Cardiac fibroblast (primary cell): ENCODE data around the gene ATRNL1.

ENCODE experiments used
- DNase-seq, 2 donors: peaks; one replicate each; pipeline versions ENCODE4 v3.0.0 to v3.0.0-alpha.2; 2010; ENCODE audit warnings: low read depth in 2 of 2
- H3K4me3 ChIP-seq, 2 donors: replicated peaks in 1 of 2; 1 replicate in 1 of 2; 2 replicates in 1 of 2; pipeline ENCODE4 v1.5.1; 2011; ENCODE audit warnings: low read depth in 2 of 2, low read length in 2 of 2, mild to moderate bottlenecking in 2 of 2, moderate library complexity in 1 of 2
- TF ChIP-seq, protein P1 (sequence below): IDR thresholded peaks from one replicate; pipeline ENCODE4 v1.5.1; 2011; ENCODE audit warnings: low read depth, mild to moderate bottlenecking, low read length, inconsistent platforms

Gene ATRNL1

DNA sequence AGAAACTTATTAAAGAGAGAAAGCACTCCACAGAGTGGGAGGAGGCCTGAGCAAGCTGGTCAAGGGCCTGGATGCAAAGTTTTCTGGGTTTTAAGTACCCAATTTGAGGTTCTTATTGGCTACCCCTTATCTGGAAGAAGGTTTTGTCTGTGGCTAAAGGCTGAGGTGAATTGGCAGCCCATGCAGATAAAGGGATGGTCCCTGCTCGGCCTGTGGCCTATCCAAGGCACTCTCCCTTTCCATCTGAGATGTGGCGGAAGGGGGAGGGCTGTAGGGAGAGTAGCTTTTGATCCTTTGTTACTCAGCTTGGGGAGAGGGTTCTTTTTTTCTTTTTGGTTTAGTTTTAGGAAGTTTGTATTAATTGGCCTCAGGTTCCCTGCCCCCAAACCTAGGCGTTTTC is 465.1 kb downstream of the ATRNL1 start:
- H3K4me3 ChIP-seq: no peak overlapping the region
- TF ChIP-seq, protein P1, sequence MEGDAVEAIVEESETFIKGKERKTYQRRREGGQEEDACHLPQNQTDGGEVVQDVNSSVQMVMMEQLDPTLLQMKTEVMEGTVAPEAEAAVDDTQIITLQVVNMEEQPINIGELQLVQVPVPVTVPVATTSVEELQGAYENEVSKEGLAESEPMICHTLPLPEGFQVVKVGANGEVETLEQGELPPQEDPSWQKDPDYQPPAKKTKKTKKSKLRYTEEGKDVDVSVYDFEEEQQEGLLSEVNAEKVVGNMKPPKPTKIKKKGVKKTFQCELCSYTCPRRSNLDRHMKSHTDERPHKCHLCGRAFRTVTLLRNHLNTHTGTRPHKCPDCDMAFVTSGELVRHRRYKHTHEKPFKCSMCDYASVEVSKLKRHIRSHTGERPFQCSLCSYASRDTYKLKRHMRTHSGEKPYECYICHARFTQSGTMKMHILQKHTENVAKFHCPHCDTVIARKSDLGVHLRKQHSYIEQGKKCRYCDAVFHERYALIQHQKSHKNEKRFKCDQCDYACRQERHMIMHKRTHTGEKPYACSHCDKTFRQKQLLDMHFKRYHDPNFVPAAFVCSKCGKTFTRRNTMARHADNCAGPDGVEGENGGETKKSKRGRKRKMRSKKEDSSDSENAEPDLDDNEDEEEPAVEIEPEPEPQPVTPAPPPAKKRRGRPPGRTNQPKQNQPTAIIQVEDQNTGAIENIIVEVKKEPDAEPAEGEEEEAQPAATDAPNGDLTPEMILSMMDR: no peak
- DNase-seq: no peak

DNA sequence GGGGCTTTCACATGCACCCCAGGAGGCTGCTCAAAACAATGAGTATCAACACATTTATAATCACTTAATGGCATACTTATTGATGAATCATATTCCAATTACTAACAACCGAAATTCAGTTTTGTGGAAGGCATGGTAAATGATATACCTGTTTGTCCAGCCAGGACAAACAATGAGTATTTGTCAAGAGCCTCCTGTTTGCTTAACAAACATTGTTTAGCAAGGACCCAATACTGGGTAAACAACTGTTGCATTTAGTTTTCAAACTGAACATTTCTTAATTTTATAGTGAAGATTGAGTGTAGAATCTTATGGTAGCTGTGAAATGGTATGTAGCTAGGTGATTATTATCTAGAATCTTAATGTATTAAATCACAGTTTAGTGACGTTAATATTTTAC is 473.7 kb downstream of the ATRNL1 start:
- H3K4me3 ChIP-seq: no peak overlapping the region
- no peak for DNase-seq
- TF ChIP-seq, protein P1: no peak

DNA sequence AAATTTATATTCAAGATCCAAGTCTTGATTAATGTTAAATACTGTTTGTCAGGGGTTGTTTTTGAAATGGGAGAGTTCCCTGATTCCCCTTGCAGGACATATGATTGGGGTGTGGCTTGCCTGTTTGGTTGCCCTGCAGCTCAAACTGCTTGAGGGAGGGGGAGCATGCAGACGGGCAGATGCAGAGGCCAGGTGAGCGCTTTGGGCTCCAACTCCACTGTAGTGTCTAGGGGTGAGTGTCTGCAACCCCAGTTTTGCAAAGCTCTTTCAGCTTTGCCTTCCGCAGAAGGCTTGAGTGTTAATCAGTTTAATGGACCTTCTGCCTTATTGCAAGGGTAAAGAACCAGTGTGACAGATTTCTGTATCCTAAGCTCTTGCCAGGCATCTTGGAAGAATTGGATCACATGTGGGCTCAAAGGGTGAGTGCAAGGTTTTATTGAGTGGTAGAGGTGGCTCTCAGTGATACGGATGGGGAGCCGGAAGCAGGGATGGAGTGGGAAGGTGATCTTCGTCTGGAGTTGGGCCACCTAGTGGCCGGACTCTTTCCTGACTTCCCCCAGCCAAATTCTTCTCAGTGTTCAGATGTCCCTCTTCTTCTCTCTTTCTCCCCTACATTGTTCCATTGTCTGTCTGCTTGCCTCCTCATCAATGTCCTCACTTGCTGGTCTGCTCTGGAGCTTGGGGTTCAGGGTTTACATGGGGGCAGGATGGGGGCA is 479.7 kb downstream of the ATRNL1 start:
- H3K4me3 ChIP-seq: no peak overlapping the region
- TF ChIP-seq, protein P1: no peak
- DNase-seq: no peak

DNA sequence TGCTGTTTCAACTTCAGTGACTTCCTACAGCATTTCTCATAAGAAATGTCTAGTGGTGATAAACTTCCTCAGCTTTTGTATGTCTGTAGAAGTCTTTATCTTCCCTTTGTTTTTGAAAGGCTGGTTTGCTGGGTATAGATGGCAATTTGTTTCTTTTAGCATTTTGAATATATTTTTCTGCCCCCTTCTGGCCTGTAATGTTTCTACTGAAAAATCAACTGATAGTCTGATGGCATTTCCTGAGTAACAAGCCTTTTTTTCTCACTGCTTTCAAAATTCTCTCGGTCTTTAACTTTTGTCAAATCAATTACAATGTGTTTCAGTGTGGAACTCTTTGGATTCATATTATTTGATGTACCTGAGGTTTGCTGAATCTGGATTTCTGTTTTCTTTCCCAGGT is 487.1 kb downstream of the ATRNL1 start:
- TF ChIP-seq, protein P1: no peak
- no peak for DNase-seq
- no peak overlapping the region for H3K4me3 ChIP-seq

DNA sequence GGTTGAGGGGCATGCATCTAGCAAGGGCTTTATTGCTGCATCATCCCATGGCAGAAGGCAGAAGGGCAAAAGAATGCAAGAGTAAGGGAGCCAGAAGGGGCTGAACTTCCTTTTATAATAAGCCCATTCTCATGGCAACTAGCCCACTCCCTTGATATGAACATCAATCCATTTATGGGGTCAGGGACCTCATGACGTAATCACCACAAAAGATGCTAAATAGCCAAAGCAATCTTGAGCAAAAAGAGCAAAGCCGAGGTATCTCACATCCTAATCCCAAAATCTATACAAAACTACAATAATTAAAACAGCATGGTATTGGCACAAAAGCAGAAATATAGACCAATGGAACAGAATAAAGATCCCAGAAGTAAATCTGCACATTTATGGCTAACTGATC is 499.9 kb downstream of the ATRNL1 start:
- TF ChIP-seq, protein P1: no peak
- DNase-seq: no peak
- H3K4me3 ChIP-seq: no peak overlapping the region

DNA sequence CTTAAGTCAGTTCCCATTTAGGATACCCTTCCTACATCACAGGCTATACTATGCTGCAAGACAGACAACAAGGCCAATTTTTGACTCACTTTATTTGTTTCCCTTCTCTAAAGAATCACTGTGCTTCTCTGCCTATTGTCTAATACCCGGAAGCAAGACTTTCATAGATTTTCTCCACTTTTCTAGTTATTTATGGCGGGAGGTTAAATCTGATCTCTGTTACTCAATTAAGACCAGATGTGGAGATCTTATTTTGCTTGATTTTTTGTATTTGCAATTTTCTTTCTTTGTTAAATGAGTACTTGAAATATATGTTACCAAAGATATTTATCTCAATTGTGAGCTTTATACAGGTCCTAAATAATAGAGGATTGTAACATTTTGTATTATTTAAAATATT is 511.5 kb downstream of the ATRNL1 start:
- DNase-seq: no peak

More for the DNA sequence above, 511.5 kb downstream of the ATRNL1 start:
- H3K4me3 ChIP-seq: no peak overlapping the region
- TF ChIP-seq, protein P1: no peak
